ENCODE results near the gene ARF5. TPM values are rescaled to one million over a fixed set of nuclear protein-coding genes. Genes with fewer than 3 reads are reported as not detected.
"Not testable (repeated sequence)": the region's sequence is repeated elsewhere in the genome, so short reads cannot be mapped to it uniquely, and the experiment has no call there.

The ARF5 gene
- polyA plus RNA-seq (2013, experiment 1 of 2; ENCODE audit: insufficient read length): 152 TPM
- 141 TPM for polyA plus RNA-seq (2013, experiment 2 of 2; ENCODE audit: insufficient read length)

DNA sequence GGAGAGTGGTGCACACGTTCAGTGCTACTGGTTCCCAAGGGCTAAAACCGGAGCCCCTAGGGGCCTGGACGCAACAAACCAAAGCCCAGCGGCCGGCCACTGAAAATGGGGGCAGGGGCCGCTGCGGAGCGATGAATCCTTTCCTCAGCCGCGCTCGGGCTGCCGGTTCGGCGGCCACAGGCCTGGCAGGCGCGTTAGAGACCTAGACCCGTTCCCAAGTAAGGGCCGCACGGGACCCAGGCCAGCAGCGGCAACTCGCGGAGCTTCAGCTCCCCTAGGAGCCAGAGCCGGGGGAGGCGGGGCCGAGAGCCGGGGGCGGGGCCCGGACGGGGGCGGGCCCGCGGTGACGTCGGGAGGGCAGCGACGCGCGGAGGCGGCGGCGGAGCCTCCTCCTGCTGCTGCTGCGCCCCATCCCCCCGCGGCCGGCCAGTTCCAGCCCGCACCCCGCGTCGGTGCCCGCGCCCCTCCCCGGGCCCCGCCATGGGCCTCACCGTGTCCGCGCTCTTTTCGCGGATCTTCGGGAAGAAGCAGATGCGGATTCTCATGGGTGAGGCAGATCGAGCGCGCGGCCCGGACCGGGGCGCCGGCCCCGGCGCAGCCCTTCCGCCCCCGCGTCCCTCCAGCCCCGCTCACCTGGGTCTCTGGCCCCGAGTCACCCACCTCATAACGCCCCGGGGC is at the start of gene ARF5:
TSS of gene ARF5 (plus strand) at position 393 of the 678 bp plus-strand sequence. CDS start at position 481, 88 bp downstream.
- peak; percentile 84 for DNase-seq

GRCh38 chr7:127539116-127539515 is 49.1 kb upstream of the ARF5 start:
- no peak for DNase-seq

DNA sequence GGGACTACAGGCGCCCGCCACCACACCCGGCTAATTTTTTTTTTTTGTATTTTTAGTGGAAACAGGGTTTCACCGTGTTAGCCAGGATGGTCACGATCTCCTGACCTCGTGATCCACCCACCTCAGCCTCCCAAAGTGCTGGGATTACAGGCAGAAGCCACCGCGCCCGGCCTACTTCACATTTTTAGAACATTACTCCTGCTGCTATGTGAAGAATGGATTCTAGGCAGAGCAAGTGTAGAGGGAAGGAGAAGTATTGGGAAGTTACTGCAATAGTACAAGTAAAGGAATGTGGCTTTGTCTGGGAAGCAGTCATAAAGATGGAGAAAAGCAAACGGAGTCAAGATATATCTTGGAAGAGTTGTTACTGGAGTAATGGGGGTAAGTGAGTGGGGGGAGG is 47.8 kb upstream of the ARF5 start:
- not testable (repeated sequence) for DNase-seq

DNA sequence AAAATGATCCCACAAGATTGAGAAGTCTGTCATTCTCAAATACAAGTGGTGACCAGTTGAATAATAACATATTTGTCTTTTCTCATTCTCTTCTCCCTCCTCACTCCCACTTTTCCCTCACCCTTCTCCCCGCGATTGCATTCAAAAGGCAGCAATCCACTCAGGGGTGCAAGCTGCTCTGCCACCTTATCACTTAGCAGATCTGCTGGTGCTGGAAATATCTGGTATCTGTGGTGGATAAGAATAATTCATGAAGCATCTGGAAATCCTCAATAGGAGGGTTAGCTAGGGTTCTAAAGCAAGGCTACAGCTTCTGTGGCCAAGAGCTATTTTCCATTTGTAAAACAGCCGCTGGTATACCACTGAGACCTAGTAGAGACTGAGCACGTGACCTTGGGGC is 46.7 kb upstream of the ARF5 start:
- DNase-seq: no peak

GRCh38 chr7:127546313-127546712 is 41.9 kb upstream of the ARF5 start:
- no peak for DNase-seq

DNA sequence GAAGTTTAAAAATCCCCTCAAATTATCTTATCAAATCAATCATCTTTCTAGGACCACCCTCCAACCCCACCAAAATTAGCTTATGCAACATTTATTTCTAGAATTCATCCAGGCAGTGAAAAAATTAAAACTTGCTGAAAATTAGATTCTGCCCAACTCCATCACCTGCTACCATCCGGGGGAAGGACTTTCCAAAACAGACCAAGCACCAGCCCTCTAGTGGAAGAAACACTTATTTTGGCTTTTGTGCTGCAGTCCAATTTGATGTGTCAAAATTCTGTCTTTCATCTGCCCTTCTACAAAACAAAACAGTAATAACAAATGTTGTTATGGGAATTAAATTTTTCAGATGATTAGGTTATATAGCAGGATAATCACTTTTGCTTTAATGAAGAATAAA is 38.0 kb upstream of the ARF5 start:
- no peak for DNase-seq

DNA sequence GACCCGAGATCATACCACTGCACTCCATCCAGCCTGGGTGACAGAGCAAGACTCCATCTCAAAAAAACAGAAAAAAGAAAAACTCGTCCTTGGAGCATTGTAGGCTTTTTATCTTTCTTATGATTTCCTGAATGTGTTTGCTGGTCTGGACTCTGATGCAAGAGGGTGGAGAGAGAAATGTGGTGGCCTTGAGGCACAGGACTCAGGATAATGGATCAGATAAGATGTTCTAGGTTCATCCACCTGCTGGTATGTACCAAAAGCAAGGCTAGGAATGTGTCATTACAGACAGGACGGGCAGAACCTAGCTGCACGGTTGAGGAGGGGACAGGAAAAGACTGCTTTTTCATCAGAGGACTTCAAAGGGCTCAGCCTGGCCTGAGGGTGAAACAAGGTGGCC is 36.3 kb upstream of the ARF5 start:
- no peak for DNase-seq

DNA sequence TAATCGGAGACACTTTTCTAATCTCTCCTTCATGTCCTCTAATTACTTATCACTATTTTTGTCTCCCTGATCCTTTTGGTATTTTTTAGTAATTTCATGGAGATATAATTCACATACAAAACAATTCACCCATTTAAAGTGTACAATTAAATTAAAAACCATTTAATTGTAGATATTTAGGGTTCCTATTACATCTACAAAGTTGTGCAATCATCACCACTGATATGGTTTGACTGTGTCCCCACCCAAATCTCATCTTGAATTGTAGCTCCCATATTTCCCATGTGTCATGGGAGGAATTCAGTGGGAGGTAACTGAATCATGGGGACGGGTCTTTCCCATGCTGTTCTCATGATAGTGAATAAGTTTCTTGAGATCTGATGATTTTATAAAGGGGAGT is 31.8 kb upstream of the ARF5 start:
- DNase-seq: no peak

DNA sequence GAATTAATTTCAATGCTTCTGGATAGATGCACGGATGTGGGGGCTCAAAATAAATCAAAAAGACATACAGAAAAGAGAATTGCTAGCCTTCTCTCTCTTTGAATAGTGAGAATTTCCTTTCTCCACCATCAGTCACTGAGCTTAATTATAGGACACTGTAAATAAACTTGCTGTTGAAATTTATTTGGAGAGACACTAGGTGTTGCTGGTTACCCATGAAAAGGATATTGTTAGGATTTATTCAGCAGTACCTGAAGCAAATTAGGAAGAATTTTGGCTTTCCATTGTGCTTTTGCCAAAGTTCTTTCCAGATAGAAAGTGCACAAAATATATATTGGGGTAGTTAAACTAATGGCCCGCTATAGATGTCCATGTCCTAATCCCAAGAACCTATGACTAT is 30.4 kb upstream of the ARF5 start:
- DNase-seq: no peak

GRCh38 chr7:127566242-127566641 is 22.0 kb upstream of the ARF5 start:
- DNase-seq: no peak

DNA sequence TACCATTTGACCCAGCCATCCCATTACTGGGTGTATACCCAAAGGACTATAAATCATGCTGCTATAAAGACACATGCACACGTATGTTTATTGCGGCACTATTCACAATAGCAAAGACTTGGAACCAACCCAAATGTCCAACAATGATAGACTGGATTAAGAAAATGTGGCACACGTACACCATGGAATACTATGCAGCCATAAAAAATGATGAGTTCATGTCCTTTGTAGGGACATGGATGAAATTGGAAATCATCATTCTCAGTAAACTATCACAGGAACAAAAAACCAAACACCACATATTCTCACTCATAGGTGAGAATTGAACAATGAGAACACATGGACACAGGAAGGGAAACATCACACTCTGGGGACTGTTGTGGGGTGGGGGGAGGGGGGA is 20.2 kb upstream of the ARF5 start:
- DNase-seq: not testable (repeated sequence)

DNA sequence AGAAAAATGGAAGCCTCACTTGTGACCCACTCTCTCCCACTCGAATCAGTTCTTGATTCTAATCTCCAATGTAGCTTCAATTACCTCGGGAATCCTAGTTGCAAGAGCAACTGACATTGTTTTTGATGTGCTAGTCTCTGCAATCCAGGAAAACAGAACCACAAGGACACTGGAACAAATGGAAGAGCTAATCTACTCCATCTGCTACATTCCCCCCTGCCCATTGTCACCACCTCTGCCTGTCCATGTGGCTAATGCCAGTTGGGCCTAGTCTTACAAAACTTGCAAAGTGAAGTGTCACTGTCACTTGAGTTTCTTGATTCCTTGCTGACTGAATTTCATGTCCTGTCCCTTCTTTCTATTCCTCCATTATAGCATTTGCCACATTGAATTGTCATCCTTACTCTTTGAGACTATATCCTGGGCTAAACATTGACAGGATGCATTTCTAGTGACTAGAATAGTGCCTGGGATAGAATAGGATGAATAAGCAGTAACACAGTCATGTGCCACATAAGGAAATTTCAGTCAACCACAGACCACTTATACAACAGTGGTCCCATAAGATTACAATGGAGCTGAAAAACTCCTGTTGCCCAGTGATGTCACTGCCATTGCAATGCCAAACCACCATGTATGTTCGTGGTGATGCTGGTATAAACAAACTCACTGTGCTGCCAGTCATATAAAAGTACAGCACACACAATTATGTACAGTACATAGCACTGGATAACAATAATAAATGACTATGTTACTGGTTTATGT is 16.3 kb upstream of the ARF5 start:
- peak; percentile 14 for DNase-seq

DNA sequence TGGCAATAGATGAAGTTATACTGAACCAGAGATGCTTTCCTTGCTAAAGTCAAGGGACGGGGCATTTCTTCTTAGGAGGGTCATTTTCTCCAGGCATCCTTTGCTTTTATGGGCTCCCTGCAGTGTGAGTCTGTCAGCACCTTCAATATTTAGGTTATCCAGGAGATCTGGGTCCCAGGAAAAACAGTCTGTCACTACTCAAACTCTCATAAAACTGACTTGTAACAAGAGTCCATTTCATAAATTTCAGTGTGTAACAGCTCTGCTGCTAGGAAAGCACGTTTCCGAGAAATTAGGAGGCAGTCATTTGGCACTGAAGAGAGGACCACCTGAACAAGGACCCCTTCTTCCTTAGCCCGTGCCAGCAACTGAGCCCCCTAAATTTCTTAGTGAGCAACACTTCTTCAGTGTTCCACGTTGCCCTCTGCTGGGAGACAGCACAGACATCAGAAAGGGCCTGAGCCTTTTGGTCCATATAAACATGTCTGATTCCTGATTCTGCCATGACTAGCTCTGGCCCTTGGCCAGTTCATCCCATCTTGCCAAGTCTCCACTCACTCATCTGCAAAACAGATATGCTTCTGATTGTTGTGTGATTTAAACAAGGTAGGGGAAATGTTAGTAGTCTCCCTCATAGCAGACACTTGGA is 10.1 kb upstream of the ARF5 start:
- peak; percentile 20 for DNase-seq

- DNase-seq: peak; percentile 31
Measured at GRCh38 chr7:127578711-127579275, 9.4 kb upstream of the ARF5 start.

GRCh38 chr7:127580612-127581011 is 7.6 kb upstream of the ARF5 start:
- DNase-seq: no peak

GRCh38 chr7:127581716-127582115 is 6.5 kb upstream of the ARF5 start:
- no peak for DNase-seq

DNA sequence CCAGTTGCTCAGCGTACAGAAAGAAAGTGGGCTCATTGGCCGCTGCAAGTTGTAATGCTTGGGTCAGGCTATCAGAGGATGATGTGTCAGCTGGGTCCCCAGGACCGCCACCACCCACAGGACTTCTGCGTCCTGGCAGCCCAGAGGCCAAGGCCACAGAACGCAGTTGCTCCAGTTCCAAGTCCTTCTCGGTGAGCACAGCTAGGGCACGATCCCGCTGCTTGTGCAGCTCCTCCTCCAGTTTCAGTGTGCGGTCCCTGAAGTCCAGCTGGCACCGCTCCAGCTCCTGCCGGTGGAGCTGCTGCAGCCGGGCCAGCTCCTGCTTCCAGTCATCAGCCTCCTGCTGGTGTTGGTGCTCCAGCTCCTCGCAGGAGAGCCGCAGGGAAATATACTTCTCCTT is 5.8 kb upstream of the ARF5 start:
- no peak for DNase-seq

DNA sequence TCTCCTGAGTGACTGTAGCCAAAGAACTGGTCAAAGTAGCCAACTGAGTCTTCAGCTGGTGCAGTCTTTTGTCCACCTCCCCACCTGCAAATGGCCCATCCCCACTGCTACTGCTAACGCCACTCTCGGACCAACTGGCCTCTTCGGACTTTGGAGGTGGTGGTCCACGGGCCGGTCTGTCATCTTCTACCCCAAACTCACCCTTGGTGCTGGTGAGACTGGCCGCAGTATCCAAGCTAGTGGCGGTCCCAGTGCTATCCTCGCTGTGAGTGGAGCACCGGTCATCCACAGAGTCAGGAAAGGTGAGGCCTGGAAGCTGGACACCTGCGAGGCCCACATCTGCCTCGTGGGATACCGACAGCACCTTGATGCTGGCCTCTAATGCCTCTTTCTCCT is 3.6 kb upstream of the ARF5 start:
- no peak for DNase-seq

DNA sequence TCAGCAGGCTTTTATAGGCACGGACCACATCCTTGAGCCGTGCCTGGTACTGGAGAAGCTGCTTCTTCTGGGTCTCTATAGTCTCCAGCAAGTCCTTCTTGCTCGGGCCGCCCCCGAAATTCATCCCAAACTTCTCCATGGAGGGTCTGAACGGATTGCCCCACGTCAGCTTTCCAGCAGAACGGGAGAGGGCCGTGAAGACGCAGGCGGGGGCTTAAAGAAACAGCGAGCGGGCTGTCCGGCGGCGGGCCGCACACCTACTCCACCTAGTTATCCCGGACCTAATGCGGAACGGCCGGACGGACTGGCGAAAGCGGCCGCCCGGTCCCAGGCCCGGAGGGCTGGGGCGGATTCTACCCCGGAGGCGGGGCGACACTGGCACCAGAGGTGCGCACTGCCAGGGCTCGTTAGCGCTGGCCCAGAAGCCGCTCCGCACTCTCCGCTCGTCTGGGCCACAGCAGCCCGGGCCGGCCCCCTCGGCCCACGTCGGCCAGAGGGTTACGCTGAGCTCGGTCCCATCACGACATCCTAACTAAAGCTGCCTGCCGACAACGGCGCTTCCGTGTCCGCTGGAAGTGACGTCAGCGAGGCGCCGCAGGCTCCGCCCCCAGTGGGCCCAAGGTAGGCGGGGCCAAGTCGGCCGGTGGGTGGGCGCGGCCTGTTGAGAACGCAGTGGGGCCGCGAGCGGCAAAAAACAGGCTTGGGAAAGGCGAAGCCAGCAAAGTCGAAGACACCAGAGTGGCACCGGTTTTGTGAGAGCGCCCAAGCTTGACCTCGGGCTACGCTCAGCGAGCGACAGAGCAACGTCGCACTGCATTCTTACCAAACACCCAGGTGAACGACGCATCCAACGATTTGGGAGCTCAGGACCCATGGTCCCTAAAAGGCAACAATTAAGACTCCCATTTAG is 2.9 kb upstream of the ARF5 start, which contains the start of gene GCC1:
TSS of gene GCC1 (minus strand) at position 553 of the 910 bp plus-strand sequence. CDS start at position 139, 414 bp downstream.
- peak; percentile 85 for DNase-seq

GRCh38 chr7:127586346-127586745 is 1.9 kb upstream of the ARF5 start:
- DNase-seq: no peak

DNA sequence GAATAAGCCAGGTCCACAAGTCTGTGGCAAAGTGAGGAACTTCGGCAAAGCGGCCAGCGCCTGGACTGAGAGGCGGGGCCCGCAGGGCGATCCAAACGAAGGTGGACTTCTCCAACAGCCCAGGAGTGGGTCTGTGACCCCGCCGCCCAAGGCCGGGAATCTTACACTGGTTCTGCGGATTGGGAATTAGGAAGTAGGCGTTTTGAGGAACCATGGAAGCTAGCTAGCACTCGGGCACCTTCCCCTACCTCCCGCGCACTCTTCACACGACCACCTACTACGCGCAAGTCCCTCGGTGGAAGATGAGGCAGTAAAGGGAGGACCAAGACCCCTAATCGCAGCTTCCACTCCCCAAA is 570 bp upstream of the ARF5 start:
- no peak for DNase-seq
